ENCODE results near the gene KCNAB1. TPM values are rescaled to one million over a fixed set of nuclear protein-coding genes. Genes with fewer than 3 reads are reported as not detected.
A peak's percentile ranks its signal among the peaks of the same experiment; 100 is the strongest.

Gene KCNAB1
- total and polyA plus RNA-seq, 2 of the 8 experiments (the other 6 are each of a cell fraction or from before 2014, with no cell fraction given) = 0.51 to 2.3 TPM

GRCh38 chr3:156554842-156555687 is 434.7 kb downstream of the KCNAB1 start, which contains the start of gene SSR3 (continued):
- TF ChIP-seq SP2 (IDR thresholded peaks at IDR 0.05; ENCODE audit: low read length) = peak; percentile 54; the same call in 1 of the 2 replicates
- TF ChIP-seq RBBP5 (IDR thresholded peaks at IDR 0.05; ENCODE audit: borderline replicate concordance, low read depth, low read length) = 0 out of 2 replicates have a peak, but pooled peaks have one; percentile 30
- TF ChIP-seq KDM1A (IDR thresholded peaks at IDR 0.05; ENCODE audit: borderline replicate concordance, low read length) = no peak
- TF ChIP-seq RNF2 (IDR thresholded peaks at IDR 0.05; ENCODE audit: borderline replicate concordance, low read depth, low read length, missing control alignments, poor library complexity, severe bottlenecking) = no peak
- TF ChIP-seq HDAC6 (IDR thresholded peaks at IDR 0.05; ENCODE audit: low read depth, low read length) = no peak
- peak; percentile 96 for TF ChIP-seq USF2 (IDR thresholded peaks at IDR 0.05; ENCODE audit: low read length)
- TF ChIP-seq POLR2A (IDR thresholded peaks at IDR 0.05; ENCODE audit: control extremely low read depth in 1 of 2, low read depth in 2 of 2, low read length in 2 of 2) = peak; percentile 87 to 92
- TF ChIP-seq HDAC2 (IDR thresholded peaks at IDR 0.05; ENCODE audit: borderline replicate concordance in 1 of 2, low read depth in 2 of 2, low read length in 2 of 2) = no peak
- TF ChIP-seq BCL11A (IDR thresholded peaks at IDR 0.05; ENCODE audit: low read depth in 2 of 2, low read length in 2 of 2) = no peak
- no peak for TF ChIP-seq NRF1 (IDR thresholded peaks at IDR 0.05; ENCODE audit: low read depth, low read length)
- peak; percentile 91; the same call in 1 of the 2 replicates for TF ChIP-seq EGR1 (IDR thresholded peaks at IDR 0.05; ENCODE audit: borderline replicate concordance, low read depth, low read length)
- TF ChIP-seq ATF2 (IDR thresholded peaks at IDR 0.05; ENCODE audit: low read length) = no peak
- TF ChIP-seq JUN (IDR thresholded peaks at IDR 0.05; ENCODE audit: low read depth, low read length) = no peak
- TF ChIP-seq EP300 (IDR thresholded peaks at IDR 0.05; ENCODE audit: borderline replicate concordance in 1 of 2, low read depth in 2 of 2, low read length in 2 of 2) = peak in 1 of 2 experiments; percentile 49; a peak in 1 of 3 replicates
- no peak; the same call in none of the 2 replicates for TF ChIP-seq MAX (IDR thresholded peaks at IDR 0.05)
- no peak for TF ChIP-seq BACH1 (IDR thresholded peaks at IDR 0.05; ENCODE audit: low read length)
- peak; percentile 40 for TF ChIP-seq SAP30 (IDR thresholded peaks at IDR 0.05; ENCODE audit: insufficient read depth, insufficient replicate concordance, low read length)

Data from H1 (cell line).